PC-3 (cell line): ENCODE results near the gene P3H2. TPM values are rescaled to one million over a fixed set of nuclear protein-coding genes. Genes with fewer than 3 reads are reported as not detected.

Source experiments
- ATAC-seq: fragments of 200-7000 bp; cut with Tn5 transposase; 2 replicates; pipeline ENCODE4 v1.9.1; 2020; ENCODE audit warnings: mild to moderate bottlenecking, moderate library complexity
- BruUV-seq: library from RNA; stranded (reverse); fragments of 400-500 nt; replicated peaks from 2 replicates; lab custom pipeline; 2021; lab: Mats Ljungman, UMichigan
- CTCF ChIA-PET: fragments of 300-600 bp; sonication (Branson Sonifier 250); formaldehyde crosslinking; loops from one replicate; lab custom pipeline; 2022; ENCODE audit warnings: antibody characterized with exemption; lab: Charles Lee
- POLR2A ChIA-PET: fragments of 300-600 bp; sonication (Branson Sonifier 250); formaldehyde crosslinking; loops from one replicate; lab custom pipeline; 2022; ENCODE audit warnings: antibody characterized with exemption; ENCODE audit not compliant: unreplicated experiment; lab: Charles Lee
- DNase-seq: peaks from one replicate; pipeline ENCODE4 v3.0.0-alpha.2; 2015
- H2AFZ ChIP-seq: fragments of 300-600 bp; sonication (generic); 2 replicates; pipeline ENCODE4 v1.6.0; 2016; ENCODE audit warnings: antibody characterized with exemption, low read length
- H3F3A ChIP-seq: fragments of 300-600 bp; sonication (generic); one replicate; pipeline ENCODE4 v1.6.0; 2017; ENCODE audit warnings: antibody characterized with exemption, low read length, control low read depth, mild to moderate bottlenecking; ENCODE audit not compliant: unreplicated experiment
- H3K27ac ChIP-seq: fragments of 300-600 bp; sonication (generic); 2 replicates; pipeline ENCODE4 v1.5.1; 2016; ENCODE audit warnings: mild to moderate bottlenecking, low read length
- H3K27me3 ChIP-seq: fragments of 300-600 bp; sonication (generic); 2 replicates; pipeline ENCODE4 v1.6.1; 2016; ENCODE audit warnings: low read length, mixed read lengths
- H3K36me3 ChIP-seq: fragments of 300-600 bp; sonication (generic); 2 replicates; pipeline ENCODE4 v1.6.1; 2016; ENCODE audit warnings: low read depth, mixed run types, low read length, mixed read lengths
- H3K4me1 ChIP-seq: fragments of 300-600 bp; sonication (generic); 2 replicates; pipeline ENCODE4 v1.5.1; 2016; ENCODE audit warnings: low read length; ENCODE audit not compliant: insufficient read depth
- H3K4me2 ChIP-seq: fragments of 300-600 bp; sonication (generic); 2 replicates; pipeline ENCODE4 v1.6.0; 2016; ENCODE audit warnings: low read length
- H3K4me3 ChIP-seq: fragments of 300-600 bp; sonication (generic); 2 replicates; pipeline ENCODE4 v1.5.1; 2016; ENCODE audit warnings: mild to moderate bottlenecking, low read length, mixed read lengths
- H3K79me2 ChIP-seq: fragments of 300-600 bp; sonication (generic); 2 replicates; pipeline ENCODE4 v1.6.1; 2017; ENCODE audit warnings: low read length, mixed read lengths
- H3K9ac ChIP-seq: fragments of 300-600 bp; sonication (generic); 2 replicates; pipeline ENCODE4 v1.6.0; 2016; ENCODE audit warnings: mild to moderate bottlenecking, low read length
- H3K9me2 ChIP-seq: fragments of 300-600 bp; sonication (generic); replicated peaks from 2 replicates; pipeline ENCODE4 v1.6.1; 2016; ENCODE audit warnings: mixed run types, low read length, mixed read lengths
- H3K9me3 ChIP-seq: fragments of 300-600 bp; sonication (generic); 2 replicates; pipeline ENCODE4 v1.6.1; 2016; ENCODE audit warnings: low read length, mixed read lengths
- H4K20me1 ChIP-seq: fragments of 300-600 bp; sonication (generic); 2 replicates; pipeline ENCODE4 v1.6.1; 2016; ENCODE audit warnings: low read length, mixed read lengths
- CTCF ChIP-seq: fragments of 300-600 bp; sonication (generic); conservative IDR thresholded peaks from 2 replicates; pipeline ENCODE4 v1.5.1; 2017; ENCODE audit warnings: antibody characterized with exemption, low read depth, mild to moderate bottlenecking, low read length
- EZH2 ChIP-seq: fragments of 300-600 bp; sonication (generic); IDR thresholded peaks from one replicate; pipeline ENCODE4 v1.6.1; 2017; ENCODE audit warnings: antibody characterized with exemption, mild to moderate bottlenecking, low read length; ENCODE audit not compliant: unreplicated experiment
- EZH2phosphoT487 ChIP-seq: fragments of 300-600 bp; sonication (generic); IDR thresholded peaks from 2 replicates; pipeline ENCODE4 v1.6.1; 2018; ENCODE audit warnings: mild to moderate bottlenecking, antibody characterized with exemption, low read length, borderline replicate concordance
- intact Hi-C: fragments of 100-400 bp; cut with micrococcal nuclease; formaldehyde crosslinking; loops from 2 replicates; pipeline ENCODE4 v1.9.0; 2023
- total RNA-seq: library from RNA; depleted of rRNA; stranded (reverse); fragments of >200 nt; gene quantifications from 2 replicates; pipeline ENCODE4 v1.2.3, GENCODE V29; 2014

The P3H2 gene
- total RNA-seq, 1 experiment from 2014 or later, result 4.5 TPM

GRCh38 chr3:189911001-189911400 is 209.7 kb downstream of the P3H2 start:
- POLR2A ChIA-PET, result no interaction called here
- no peak overlapping the region for H2AFZ ChIP-seq
- peak overlapping the region; percentile 90 for H3K27ac ChIP-seq
- intact Hi-C loops, result no loop called here
- BruUV-seq, result no TSS peak
- H3F3A ChIP-seq, result peaks cover 13% of the 10 kb centered on the region
- H3K79me2 ChIP-seq, result no peaks in the 10 kb centered on the region
- no peaks in the 10 kb centered on the region for H3K36me3 ChIP-seq
- peak; percentile 72 for DNase-seq
- H3K4me1 ChIP-seq, result peaks cover 65% of the 10 kb centered on the region
- CTCF ChIA-PET, result no interaction called here
- H3K9me3 ChIP-seq, result no peaks in the 10 kb centered on the region
- no peaks in the 10 kb centered on the region for H4K20me1 ChIP-seq
- H3K4me3 ChIP-seq, result no peak overlapping the region
- H3K4me2 ChIP-seq, result peak overlapping the region; percentile 5; the same call in 1 of the 2 replicates
- ATAC-seq, result peak; percentile 7
- no peaks in the 10 kb centered on the region for H3K27me3 ChIP-seq
- H3K9ac ChIP-seq, result no peak overlapping the region
- H3K9me2 ChIP-seq, result no peaks in the 10 kb centered on the region; the same call in 1 of the 2 replicates
- TF ChIP-seq EZH2 (no peak), CTCF (no peak), EZH2phosphoT487 (no peak)

DNA sequence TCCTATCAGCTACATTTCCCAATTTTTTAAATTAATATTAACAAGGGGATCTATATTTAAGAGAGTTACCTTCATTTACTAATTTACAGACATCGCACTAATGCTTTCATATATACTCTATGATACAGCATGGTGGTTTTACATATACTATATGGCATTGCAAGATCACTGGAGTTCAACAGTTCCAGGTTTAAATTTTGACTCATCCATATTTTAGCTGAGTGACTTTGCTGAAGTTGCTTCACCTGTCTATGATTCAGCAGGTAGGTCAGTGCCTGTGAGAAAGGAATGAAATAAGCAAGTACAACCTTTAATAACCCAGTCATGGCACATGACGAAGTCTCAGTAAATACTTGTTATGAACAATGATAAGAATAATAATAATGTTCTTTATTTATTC is 211.1 kb downstream of the P3H2 start:
- Histone ChIP-seq H3F3A (peaks cover 6% of the 10 kb centered on the region), H3K27me3 (no peaks in the 10 kb centered on the region), H4K20me1 (no peaks in the 10 kb centered on the region), H3K36me3 (no peaks in the 10 kb centered on the region), H3K9ac (peak overlapping the region; percentile 63), H3K9me3 (no peaks in the 10 kb centered on the region), H2AFZ (no peak overlapping the region), H3K27ac (peak overlapping the region; percentile 90), H3K4me3 (no peak overlapping the region), H3K79me2 (no peaks in the 10 kb centered on the region), H3K4me1 (peaks cover 52% of the 10 kb centered on the region), H3K9me2 (no peaks in the 10 kb centered on the region; the same call in 1 of the 2 replicates), H3K4me2 (peak overlapping the region; percentile 73)
- DNase-seq (peak; percentile 92), ATAC-seq (peak; percentile 27)
- CTCF ChIA-PET, result interaction anchor here (0.6 kb wide), 1 partner anchor 13 kb away, joined by 4 read pairs; no protein-coding TSS in a partner anchor
- TF ChIP-seq CTCF, result no peak
- no peak for TF ChIP-seq EZH2phosphoT487
- no peak for TF ChIP-seq EZH2
- POLR2A ChIA-PET, result no interaction called here
- intact Hi-C loops, result loop anchor here (2.0 to 5.0 kb wide), 3 partner anchors 38 to 89 kb away; no protein-coding TSS in a partner anchor
- no TSS peak for BruUV-seq

DNA sequence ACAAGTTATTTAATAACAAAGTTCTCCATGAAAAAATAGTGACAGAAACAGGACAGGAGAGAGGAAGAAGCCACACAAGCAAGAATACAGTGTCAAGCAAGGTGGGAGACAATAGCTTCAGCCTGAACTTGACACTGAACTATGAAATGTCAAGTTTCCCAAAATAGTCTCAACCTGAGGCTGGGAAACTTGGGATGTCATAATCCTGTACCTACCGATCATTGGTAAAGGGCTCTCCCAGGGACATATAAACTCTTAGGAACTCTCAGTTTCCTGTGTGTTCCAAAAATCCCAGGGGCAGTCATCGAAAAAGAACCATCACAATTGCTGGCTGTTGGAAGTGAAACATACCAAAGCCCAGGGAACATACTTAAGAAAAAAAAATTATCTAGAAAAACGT is 211.6 kb downstream of the P3H2 start:
- H3F3A ChIP-seq, result peaks cover 6% of the 10 kb centered on the region
- POLR2A ChIA-PET, result interaction anchor here (0.6 to 1.0 kb wide), 3 partner anchors 67 to 604 kb away, joined by 3 to 5 read pairs (median 3); no protein-coding TSS in a partner anchor
- TF ChIP-seq EZH2phosphoT487 (no peak), EZH2 (no peak), CTCF (no peak)
- peak overlapping the region; percentile 90 for H3K27ac ChIP-seq
- no peaks in the 10 kb centered on the region for H3K79me2 ChIP-seq
- H3K9me2 ChIP-seq, result no peaks in the 10 kb centered on the region; the same call in 1 of the 2 replicates
- peak overlapping the region; percentile 13; the same call in 1 of the 2 replicates for H3K4me3 ChIP-seq
- ATAC-seq (peak; percentile 5; the same call in 1 of the 2 replicates), DNase-seq (no peak)
- intact Hi-C loops, result loop anchor here (2.0 to 5.0 kb wide), 3 partner anchors 38 to 88 kb away; no protein-coding TSS in a partner anchor
- H3K36me3 ChIP-seq, result no peaks in the 10 kb centered on the region
- peak overlapping the region; percentile 63 for H3K9ac ChIP-seq
- H3K27me3 ChIP-seq, result no peaks in the 10 kb centered on the region
- H3K4me2 ChIP-seq, result peak overlapping the region; percentile 73
- BruUV-seq, result TSS peak; percentile 95
- H4K20me1 ChIP-seq, result no peaks in the 10 kb centered on the region
- peak overlapping the region; percentile 19 for H2AFZ ChIP-seq
- no peaks in the 10 kb centered on the region for H3K9me3 ChIP-seq
- H3K4me1 ChIP-seq, result peaks cover 47% of the 10 kb centered on the region
- CTCF ChIA-PET, result no interaction called here
